Measurements from ENCODE around the gene FAM131B. TPM values are rescaled to one million over a fixed set of nuclear protein-coding genes. Genes with fewer than 3 reads are reported as not detected.

Gene FAM131B
- total and polyA plus RNA-seq, 4 donors: 0.18 to 1.1 (median 0.54) TPM

GRCh38 chr7:143395187-143396149 is 33.0 kb upstream of the FAM131B start:
- H3K4me1 ChIP-seq (ENCODE audit: control insufficient read depth in 5 of 5, insufficient read depth in 5 of 5, low read length in 5 of 5): peaks cover 0 to 80% (median 41%) of the 10 kb centered on the region in 5 donors
- ATAC-seq (ENCODE audit: insufficient read depth, low FRiP score): no peak
- no peak overlapping the region for H3K4me3 ChIP-seq
- WGBS, 2 donors: 34 to 42% methylated on average over 20 to 21 of the region's 21 CpGs
- no peaks in the 10 kb centered on the region for H3K27me3 ChIP-seq (ENCODE audit: control insufficient read depth in 3 of 3, insufficient read depth in 3 of 3, low read length in 2 of 3)
- peaks cover 0 to 19% (median 9%) of the 10 kb centered on the region in 4 donors for H3K36me3 ChIP-seq (ENCODE audit: control insufficient read depth in 4 of 4, insufficient read depth in 4 of 4, low read length in 4 of 4)
- H3K9ac ChIP-seq (ENCODE audit: insufficient read depth in 1 of 2, low read length in 2 of 2): no peak overlapping the region
- H3K27ac ChIP-seq (ENCODE audit: low read depth in 1 of 2, low read length in 1 of 2): peak overlapping the region in 1 of 2 donors; percentile 5
- DNase-seq: peak in 2 of 3 donors; percentile 22 to 30
- no peak for TF ChIP-seq CTCF (IDR thresholded peaks at IDR 0.05; ENCODE audit: control extremely low read depth, extremely low read depth)
- H3K9me3 ChIP-seq (ENCODE audit: control insufficient read depth in 4 of 4, insufficient read depth in 3 of 4, low read length in 3 of 4): no peaks in the 10 kb centered on the region

- WGBS, 2 donors: 65 to 74% methylated on average over 6 of the region's 6 CpGs
- no peak for DNase-seq
- Histone ChIP-seq H3K9ac (ENCODE audit: insufficient read depth in 1 of 2, low read length in 2 of 2) (no peak overlapping the region), H3K27ac (ENCODE audit: low read depth in 1 of 2, low read length in 1 of 2) (no peak overlapping the region), H3K4me1 (ENCODE audit: control insufficient read depth in 5 of 5, insufficient read depth in 5 of 5, low read length in 5 of 5) (peaks cover 0 to 87% (median 41%) of the 10 kb centered on the region in 5 donors), H3K36me3 (ENCODE audit: control insufficient read depth in 4 of 4, insufficient read depth in 4 of 4, low read length in 4 of 4) (peaks cover 0 to 26% (median 13%) of the 10 kb centered on the region in 4 donors), H3K27me3 (ENCODE audit: control insufficient read depth in 3 of 3, insufficient read depth in 3 of 3, low read length in 2 of 3) (no peaks in the 10 kb centered on the region), H3K9me3 (ENCODE audit: control insufficient read depth in 4 of 4, insufficient read depth in 3 of 4, low read length in 3 of 4) (peaks cover 0 to under 1% (median 0%) of the 10 kb centered on the region in 4 donors), H3K4me3 (no peak overlapping the region)
- no peak for ATAC-seq (ENCODE audit: insufficient read depth, low FRiP score)
- no peak for TF ChIP-seq CTCF (IDR thresholded peaks at IDR 0.05; ENCODE audit: control extremely low read depth, extremely low read depth)
Measured at GRCh38 chr7:143394777-143395176, 32.3 kb upstream of the FAM131B start.

- H3K4me3 ChIP-seq: no peak overlapping the region
- no peak for TF ChIP-seq CTCF (IDR thresholded peaks at IDR 0.05; ENCODE audit: control extremely low read depth, extremely low read depth)
- no peak overlapping the region for H3K9ac ChIP-seq (ENCODE audit: insufficient read depth in 1 of 2, low read length in 2 of 2)
- no peaks in the 10 kb centered on the region for H3K27me3 ChIP-seq (ENCODE audit: control insufficient read depth in 3 of 3, insufficient read depth in 3 of 3, low read length in 2 of 3)
- peaks cover 0 to 2% (median 0%) of the 10 kb centered on the region in 4 donors for H3K9me3 ChIP-seq (ENCODE audit: control insufficient read depth in 4 of 4, insufficient read depth in 3 of 4, low read length in 3 of 4)
- no peak overlapping the region for H3K27ac ChIP-seq (ENCODE audit: low read depth in 1 of 2, low read length in 1 of 2)
- peaks cover 5 to 33% (median 20%) of the 10 kb centered on the region in 4 donors for H3K36me3 ChIP-seq (ENCODE audit: control insufficient read depth in 4 of 4, insufficient read depth in 4 of 4, low read length in 4 of 4)
- DNase-seq (no peak), ATAC-seq (ENCODE audit: insufficient read depth, low FRiP score) (no peak)
- H3K4me1 ChIP-seq (ENCODE audit: control insufficient read depth in 5 of 5, insufficient read depth in 5 of 5, low read length in 5 of 5): peaks cover 0 to 91% (median 41%) of the 10 kb centered on the region in 5 donors
- 94 to 97% methylated on average over 6 of the region's 6 CpGs for WGBS, 2 donors
Measured at GRCh38 chr7:143394068-143394467, 31.6 kb upstream of the FAM131B start.

Measured in lung (tissue), 12 donors.